ENCODE results near the gene COL4A4. TPM values are rescaled to one million over a fixed set of nuclear protein-coding genes. Genes with fewer than 3 reads are reported as not detected.

Gene COL4A4
- total RNA-seq, 2 donors from 2014 or later = 0.08 to 0.26 TPM

DNA sequence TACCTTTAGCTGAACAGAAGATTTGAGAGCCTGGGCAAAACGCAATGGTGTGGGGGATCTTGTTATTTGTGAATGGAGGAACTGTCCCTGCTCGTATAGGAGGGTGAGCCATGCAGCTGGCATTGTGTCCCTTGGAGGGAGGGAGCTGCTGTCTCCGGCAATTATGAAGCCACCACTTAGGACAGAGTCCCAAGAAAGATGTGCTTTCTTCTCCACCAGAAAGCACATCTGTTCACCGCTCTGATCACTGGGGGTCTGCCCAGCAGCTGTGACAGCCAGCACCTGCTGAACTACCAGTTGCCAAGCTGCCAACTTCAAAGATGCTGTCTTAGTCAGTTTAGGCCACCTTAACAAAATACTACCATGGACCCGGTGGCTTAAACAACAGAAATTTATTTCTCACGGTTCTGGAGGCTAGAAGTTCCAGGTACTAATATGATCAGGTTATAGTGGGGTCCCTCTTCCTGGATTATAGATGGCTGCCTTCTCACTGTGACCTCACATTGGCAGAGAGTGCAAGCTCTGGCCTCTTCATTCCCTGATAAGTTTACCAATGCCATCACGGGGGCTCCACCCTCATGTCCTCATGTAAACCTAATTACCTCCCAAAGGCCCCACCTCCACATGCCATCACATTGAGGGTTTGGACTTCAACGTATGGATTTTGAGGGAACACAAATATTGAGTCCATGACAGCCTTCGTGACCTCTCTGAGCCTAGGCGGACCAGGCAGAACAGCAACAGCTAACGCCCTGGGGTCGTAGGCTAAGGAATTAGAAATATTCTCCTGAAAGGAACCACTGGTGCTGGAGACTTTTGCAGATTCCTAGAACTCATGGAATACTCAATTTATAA is 179.9 kb downstream of the COL4A4 start:
- Mint-ChIP-seq H3K4me3 (no peak overlapping the region), H3K27me3 (no peaks in the 10 kb centered on the region), H3K4me1 (peaks cover 10% of the 10 kb centered on the region), H3K36me3 (ENCODE audit: low read depth) (peaks cover 3% of the 10 kb centered on the region), H3K27ac (peak overlapping the region; percentile 73), H3K9me3 (no peaks in the 10 kb centered on the region)
- no peak for ATAC-seq (replicated peaks)

DNA sequence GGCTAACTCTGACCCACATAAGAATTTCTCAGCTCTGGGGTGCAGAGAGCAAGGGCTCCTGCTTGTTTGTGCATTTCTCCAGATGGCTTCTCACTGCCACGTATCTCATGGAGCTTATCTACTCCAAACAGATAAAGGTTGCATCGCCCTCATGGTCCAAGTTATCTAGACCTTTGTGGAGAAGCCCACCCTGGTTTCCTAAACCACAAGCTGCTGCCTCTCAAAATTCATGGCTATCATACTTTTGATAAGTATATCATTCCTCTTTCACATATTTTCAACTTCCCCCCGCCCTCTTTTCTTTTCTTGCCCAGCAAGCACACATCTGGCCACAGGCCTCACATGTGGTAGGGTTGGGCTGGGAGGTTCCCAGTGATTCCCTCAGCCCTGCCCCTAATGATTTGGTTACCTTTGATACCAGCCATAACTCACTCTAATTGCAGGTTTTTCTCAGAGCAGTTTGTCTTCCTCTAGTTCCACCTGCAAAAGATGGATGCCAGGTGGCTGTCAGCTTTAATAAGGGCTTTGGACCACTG is 182.1 kb downstream of the COL4A4 start:
- Mint-ChIP-seq H3K9me3 (no peaks in the 10 kb centered on the region), H3K4me1 (peaks cover 15% of the 10 kb centered on the region), H3K36me3 (ENCODE audit: low read depth) (no peaks in the 10 kb centered on the region), H3K4me3 (no peak overlapping the region), H3K27ac (no peak overlapping the region), H3K27me3 (no peaks in the 10 kb centered on the region)
- no peak for ATAC-seq (replicated peaks)

DNA sequence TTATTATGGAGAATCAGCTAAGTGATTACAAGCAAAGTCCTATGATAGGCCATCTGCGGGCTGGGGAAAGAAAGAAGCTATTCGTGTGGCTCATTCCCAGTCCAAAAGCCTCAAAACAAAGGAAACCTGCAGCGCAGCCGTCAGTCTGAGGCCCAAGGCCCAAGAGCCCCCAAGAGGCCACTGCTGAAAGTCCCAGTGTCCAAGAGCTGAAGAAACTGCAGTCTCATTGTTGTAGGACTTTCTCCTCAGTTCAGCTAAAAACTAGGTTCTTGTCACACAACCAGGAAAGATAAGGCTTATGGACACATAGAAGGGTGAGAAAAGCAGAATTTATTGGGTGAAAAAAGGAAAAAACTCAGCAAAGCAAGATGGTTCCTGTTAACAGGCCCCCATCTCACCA is 185.0 kb downstream of the COL4A4 start:
- Mint-ChIP-seq H3K27me3 (no peaks in the 10 kb centered on the region), H3K4me3 (no peak overlapping the region), H3K27ac (peak overlapping the region; percentile 16), H3K9me3 (no peaks in the 10 kb centered on the region), H3K4me1 (peaks cover 10% of the 10 kb centered on the region), H3K36me3 (ENCODE audit: low read depth) (no peaks in the 10 kb centered on the region)
- no peak for ATAC-seq (replicated peaks)

DNA sequence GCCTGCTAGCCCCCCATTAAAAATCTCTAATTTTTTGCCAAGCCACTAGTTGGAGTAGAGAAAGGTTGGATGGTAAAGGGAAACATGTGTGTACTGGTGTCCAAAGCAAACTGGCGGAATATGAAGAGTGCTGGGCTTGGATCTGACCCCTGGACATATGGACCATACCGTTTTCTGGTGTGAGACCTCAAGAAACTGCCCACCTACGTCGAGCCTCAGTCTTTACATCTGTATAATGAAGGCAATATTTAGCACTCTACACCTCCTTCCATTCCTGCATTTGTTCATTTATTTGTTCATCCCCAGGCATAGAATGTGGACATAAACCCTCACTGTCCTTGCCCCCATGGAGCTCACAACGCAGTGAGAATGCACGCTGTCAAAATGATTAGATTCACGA is 185.7 kb downstream of the COL4A4 start:
- Mint-ChIP-seq H3K4me3 (no peak overlapping the region), H3K9me3 (no peaks in the 10 kb centered on the region), H3K4me1 (peaks cover 10% of the 10 kb centered on the region), H3K27me3 (no peaks in the 10 kb centered on the region), H3K36me3 (ENCODE audit: low read depth) (peaks cover 6% of the 10 kb centered on the region), H3K27ac (peak overlapping the region; percentile 16)
- no peak for ATAC-seq (replicated peaks)

DNA sequence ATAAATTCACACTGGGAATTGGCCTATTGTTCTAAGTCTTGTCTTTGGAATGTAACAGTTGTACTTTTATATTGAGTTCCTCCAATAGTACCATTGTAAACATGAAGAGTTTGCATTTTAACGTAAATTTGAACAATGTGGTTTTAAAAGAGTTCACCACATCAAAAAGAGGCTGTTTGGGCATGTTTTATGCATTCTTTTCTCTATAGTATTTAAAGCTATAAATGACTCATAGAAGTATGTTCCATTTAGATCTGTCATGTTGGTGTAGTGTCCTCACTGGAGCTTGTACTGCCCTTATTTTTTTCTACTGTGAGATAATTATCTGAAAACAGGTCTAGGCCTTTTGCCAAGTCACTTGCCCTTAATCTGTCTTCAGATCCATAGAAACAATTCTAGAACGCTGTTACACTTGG is 186.2 kb downstream of the COL4A4 start:
- no peaks in the 10 kb centered on the region for H3K27me3 Mint-ChIP-seq
- no peak overlapping the region for H3K4me3 Mint-ChIP-seq
- no peaks in the 10 kb centered on the region for H3K9me3 Mint-ChIP-seq
- ATAC-seq (replicated peaks) = no peak
- H3K4me1 Mint-ChIP-seq = peaks cover 10% of the 10 kb centered on the region
- no peak overlapping the region for H3K27ac Mint-ChIP-seq
- H3K36me3 Mint-ChIP-seq (ENCODE audit: low read depth) = peaks cover 11% of the 10 kb centered on the region

DNA sequence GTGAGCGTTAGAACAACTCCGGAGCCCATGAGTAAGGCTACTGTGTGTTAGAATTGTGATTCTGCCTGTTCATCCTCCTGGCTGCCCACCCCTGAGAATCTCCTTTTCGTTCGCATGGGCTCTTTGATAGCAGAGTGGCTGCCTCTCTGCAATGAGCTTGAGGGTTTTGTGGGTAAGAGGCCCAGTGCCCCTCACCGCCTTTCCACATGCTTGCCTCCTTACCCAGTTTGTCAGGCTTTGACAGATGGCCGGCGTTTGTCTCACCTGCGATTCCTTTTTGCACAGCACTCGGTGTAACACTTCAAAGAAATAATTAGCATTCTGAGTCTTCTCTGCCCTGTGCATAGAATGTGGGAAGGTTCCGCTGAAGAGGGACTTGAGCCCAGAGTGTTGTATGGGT is 190.2 kb downstream of the COL4A4 start:
- H3K27ac Mint-ChIP-seq = no peak overlapping the region
- no peak overlapping the region for H3K4me3 Mint-ChIP-seq
- peaks cover 11% of the 10 kb centered on the region for H3K36me3 Mint-ChIP-seq (ENCODE audit: low read depth)
- no peaks in the 10 kb centered on the region for H3K27me3 Mint-ChIP-seq
- H3K9me3 Mint-ChIP-seq = no peaks in the 10 kb centered on the region
- peaks cover 10% of the 10 kb centered on the region for H3K4me1 Mint-ChIP-seq
- ATAC-seq (replicated peaks) = no peak

DNA sequence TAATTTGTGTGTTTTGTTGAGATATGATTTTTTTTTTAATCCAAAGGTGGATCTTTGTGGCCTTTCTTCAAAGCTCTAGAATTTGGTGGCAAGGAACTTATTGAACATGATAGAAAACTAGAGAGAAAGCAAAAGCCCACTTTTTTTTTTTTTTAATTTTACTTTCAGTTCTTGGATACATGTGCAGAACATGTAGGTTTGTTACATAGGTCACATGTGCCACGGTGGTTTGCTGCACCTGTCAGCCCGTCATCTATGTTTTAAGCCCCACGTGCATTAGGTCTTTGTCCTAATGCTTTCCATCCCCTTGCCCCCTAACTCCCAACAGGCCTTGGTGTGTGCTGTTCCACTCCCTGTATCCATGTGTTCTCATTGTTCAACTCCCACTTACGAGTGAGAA is 192.2 kb downstream of the COL4A4 start:
- Mint-ChIP-seq H3K9me3 (no peaks in the 10 kb centered on the region), H3K4me3 (no peak overlapping the region), H3K27ac (no peak overlapping the region), H3K4me1 (peaks cover 4% of the 10 kb centered on the region), H3K36me3 (ENCODE audit: low read depth) (peaks cover 11% of the 10 kb centered on the region), H3K27me3 (no peaks in the 10 kb centered on the region)
- ATAC-seq (replicated peaks) = no peak

DNA sequence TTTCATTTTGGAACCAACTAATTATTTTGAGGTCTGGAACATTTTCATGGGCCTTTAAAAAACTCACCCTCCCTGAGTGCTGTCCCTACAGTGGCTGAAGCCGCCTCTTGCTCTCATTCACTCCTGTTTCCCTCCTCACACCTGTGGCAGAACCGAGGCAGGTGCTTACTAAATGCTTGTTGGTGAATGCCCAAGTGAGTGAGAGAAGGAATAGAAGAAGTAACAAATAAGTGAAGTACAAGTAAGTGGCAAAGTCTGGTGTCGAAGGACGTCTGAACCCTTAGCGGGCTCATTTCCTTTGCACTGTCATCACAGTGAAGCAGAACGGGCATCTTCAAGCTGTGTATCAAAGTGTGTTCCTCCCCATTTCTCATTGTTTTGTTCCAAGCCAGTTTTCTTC is 192.9 kb downstream of the COL4A4 start:
- H3K9me3 Mint-ChIP-seq = no peaks in the 10 kb centered on the region

DNA sequence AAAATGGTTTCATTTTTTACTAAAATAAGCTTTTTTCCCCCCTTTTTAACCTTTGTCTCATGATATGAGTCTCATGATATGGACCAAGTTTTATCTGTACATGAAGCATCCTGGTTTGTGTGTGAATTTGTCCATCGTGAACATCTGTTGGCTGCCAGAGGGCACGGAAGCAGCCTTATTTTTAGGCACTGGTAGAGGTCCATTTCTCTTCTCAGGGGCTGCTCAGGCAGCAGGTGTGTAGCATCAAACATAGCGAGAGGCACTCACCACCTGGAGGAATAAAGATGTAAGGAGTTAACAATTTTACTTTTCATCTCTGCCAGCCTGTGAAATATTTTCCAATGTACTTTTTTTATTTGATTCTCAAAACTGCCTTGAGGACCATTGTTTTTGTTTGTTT is 193.6 kb downstream of the COL4A4 start:
- ATAC-seq (replicated peaks) = no peak
- H3K9me3 Mint-ChIP-seq = no peaks in the 10 kb centered on the region
- H3K4me1 Mint-ChIP-seq = peaks cover 4% of the 10 kb centered on the region
- no peaks in the 10 kb centered on the region for H3K27me3 Mint-ChIP-seq
- peaks cover 11% of the 10 kb centered on the region for H3K36me3 Mint-ChIP-seq (ENCODE audit: low read depth)
- H3K4me3 Mint-ChIP-seq = no peak overlapping the region
- H3K27ac Mint-ChIP-seq = no peak overlapping the region

More for the DNA sequence above, 192.9 kb downstream of the COL4A4 start:
- Mint-ChIP-seq H3K27me3 (no peaks in the 10 kb centered on the region), H3K4me3 (no peak overlapping the region), H3K4me1 (peaks cover 4% of the 10 kb centered on the region), H3K36me3 (ENCODE audit: low read depth) (peaks cover 11% of the 10 kb centered on the region), H3K27ac (no peak overlapping the region)
- ATAC-seq (replicated peaks) = no peak

DNA sequence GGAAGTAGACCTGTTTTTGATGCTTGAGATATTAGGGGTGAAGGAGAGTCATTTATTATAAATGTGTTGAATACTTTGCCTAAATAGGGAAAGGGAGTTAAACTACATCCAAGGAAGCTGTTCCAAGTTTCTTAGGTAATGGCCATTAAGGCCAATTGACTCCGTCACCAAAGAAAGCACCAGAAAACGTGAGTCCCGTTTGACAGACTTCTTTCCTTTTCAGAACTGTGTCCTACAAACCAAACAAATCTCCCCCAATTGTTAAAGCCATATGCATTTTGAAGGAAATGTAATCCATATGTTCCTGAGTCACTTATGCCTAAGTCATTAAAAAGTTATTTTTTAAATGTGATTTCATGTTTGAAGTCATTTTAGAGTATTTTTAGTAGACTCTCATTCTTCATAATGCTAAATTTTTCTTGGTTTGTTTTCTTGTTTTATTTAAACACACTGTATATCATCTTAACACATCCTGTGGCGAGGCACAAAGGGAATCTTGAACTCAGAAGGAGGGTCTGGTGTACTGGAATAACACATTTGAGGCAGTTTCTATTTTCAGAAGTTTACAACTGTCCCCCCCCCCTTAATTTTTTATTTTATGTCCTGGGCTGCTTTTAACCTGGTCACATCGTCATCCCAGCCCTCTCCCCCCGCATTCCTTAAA is 194.5 kb downstream of the COL4A4 start:
- ATAC-seq (replicated peaks) = no peak
- H3K9me3 Mint-ChIP-seq = no peaks in the 10 kb centered on the region
- H3K4me1 Mint-ChIP-seq = peaks cover 4% of the 10 kb centered on the region
- no peaks in the 10 kb centered on the region for H3K27me3 Mint-ChIP-seq
- no peak overlapping the region for H3K27ac Mint-ChIP-seq
- no peak overlapping the region for H3K4me3 Mint-ChIP-seq
- peaks cover 11% of the 10 kb centered on the region for H3K36me3 Mint-ChIP-seq (ENCODE audit: low read depth)

DNA sequence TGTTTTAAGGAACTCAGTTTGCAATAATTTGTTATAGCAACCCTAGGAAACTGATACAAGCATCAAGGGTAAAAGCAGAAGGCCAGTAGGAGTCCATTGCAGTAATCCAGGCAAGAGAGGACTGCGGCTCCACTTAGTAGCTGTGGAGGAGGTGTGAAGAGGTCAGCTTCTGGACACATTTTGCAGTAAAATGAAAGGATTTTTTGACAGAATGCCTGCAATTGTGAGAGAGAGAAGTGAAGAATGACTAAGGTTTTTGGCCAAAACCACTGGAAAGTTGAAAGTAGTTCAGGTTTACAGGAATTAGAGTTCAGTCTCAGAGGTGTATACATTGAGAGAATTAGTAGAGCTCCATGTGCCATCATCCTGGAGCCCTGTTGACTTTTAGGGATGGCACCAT is 198.6 kb downstream of the COL4A4 start:
- H3K27me3 Mint-ChIP-seq = no peaks in the 10 kb centered on the region
- H3K9me3 Mint-ChIP-seq = no peaks in the 10 kb centered on the region
- ATAC-seq (replicated peaks) = no peak
- no peak overlapping the region for H3K4me3 Mint-ChIP-seq
- H3K36me3 Mint-ChIP-seq (ENCODE audit: low read depth) = peaks cover 7% of the 10 kb centered on the region
- H3K27ac Mint-ChIP-seq = no peak overlapping the region
- peaks cover 4% of the 10 kb centered on the region for H3K4me1 Mint-ChIP-seq

DNA sequence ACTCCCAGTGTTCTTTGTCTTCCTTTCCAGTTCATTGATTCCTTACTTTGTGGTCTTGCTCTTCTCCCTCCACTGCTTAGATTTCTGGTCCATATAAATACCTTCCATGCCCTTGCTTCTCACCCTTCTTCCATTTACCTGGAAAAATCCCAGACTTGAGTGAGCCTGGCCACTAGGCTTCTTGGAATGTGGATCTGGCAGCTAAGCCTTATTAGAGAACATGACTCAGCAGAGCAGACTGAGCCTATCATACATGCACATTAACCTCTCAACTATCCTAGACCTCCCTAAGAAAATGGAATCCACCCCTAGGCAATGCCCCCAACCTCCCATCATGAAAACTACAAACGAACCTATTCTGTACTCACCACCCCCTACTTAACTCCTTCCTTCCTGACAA is 200.5 kb downstream of the COL4A4 start:
- ATAC-seq (replicated peaks) = no peak
- H3K4me1 Mint-ChIP-seq = no peaks in the 10 kb centered on the region
- no peak overlapping the region for H3K27ac Mint-ChIP-seq
- H3K4me3 Mint-ChIP-seq = no peak overlapping the region
- no peaks in the 10 kb centered on the region for H3K9me3 Mint-ChIP-seq
- peaks cover 7% of the 10 kb centered on the region for H3K36me3 Mint-ChIP-seq (ENCODE audit: low read depth)
- H3K27me3 Mint-ChIP-seq = no peaks in the 10 kb centered on the region

DNA sequence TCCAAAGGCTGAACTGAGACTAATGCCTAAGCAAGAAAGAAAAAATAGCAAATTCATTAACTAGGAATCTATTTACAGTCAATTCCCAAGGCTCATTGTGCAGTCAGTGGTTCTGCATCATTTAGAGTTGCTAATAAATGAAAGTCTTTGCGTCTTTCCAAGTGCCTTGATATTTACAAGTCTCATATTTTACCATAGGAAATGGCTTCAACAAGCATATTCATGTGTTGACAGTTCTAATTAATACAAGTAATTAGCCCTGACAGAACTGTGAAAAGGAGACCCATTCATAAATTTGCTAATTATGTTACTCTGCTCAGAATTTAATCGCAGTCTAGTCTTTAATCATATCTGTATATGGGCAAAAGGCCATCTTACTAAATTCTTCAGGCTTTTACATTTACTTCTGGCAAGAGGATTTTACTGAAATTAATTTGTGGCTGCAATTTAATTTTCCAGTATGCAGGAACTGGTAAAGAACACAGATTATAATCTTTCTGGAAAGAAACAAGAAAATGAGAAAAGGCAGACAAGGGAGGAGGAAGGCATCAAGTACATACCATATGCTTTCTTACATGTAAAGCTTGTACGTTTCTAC is 201.7 kb downstream of the COL4A4 start:
- Mint-ChIP-seq H3K9me3 (peaks cover 2% of the 10 kb centered on the region), H3K27ac (no peak overlapping the region), H3K4me1 (no peaks in the 10 kb centered on the region), H3K4me3 (no peak overlapping the region), H3K27me3 (no peaks in the 10 kb centered on the region), H3K36me3 (ENCODE audit: low read depth) (peaks cover 11% of the 10 kb centered on the region)
- no peak for ATAC-seq (replicated peaks)

DNA sequence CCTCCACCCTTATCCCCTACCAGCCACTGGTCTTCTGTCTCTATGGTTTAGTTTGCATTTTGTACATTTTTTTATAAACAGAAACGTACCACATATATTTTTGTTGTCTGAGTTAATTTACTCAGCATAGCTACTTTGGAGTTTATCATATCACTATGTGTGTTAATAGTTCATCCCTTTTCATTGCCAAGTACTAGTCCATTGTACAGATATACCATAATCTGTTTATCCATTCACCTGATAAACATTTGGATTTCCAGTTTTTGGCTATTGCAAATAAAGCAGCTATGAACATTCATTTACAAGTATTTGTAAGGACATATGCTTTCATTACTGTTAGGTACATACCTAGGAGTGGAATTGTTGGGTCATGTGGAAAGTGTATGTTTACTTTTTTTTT is 204.6 kb downstream of the COL4A4 start:
- H3K4me1 Mint-ChIP-seq = no peaks in the 10 kb centered on the region
- H3K36me3 Mint-ChIP-seq (ENCODE audit: low read depth) = peaks cover 20% of the 10 kb centered on the region
- no peak overlapping the region for H3K27ac Mint-ChIP-seq
- no peak overlapping the region for H3K4me3 Mint-ChIP-seq
- H3K9me3 Mint-ChIP-seq = peaks cover 9% of the 10 kb centered on the region
- no peaks in the 10 kb centered on the region for H3K27me3 Mint-ChIP-seq
- ATAC-seq (replicated peaks) = no peak

DNA sequence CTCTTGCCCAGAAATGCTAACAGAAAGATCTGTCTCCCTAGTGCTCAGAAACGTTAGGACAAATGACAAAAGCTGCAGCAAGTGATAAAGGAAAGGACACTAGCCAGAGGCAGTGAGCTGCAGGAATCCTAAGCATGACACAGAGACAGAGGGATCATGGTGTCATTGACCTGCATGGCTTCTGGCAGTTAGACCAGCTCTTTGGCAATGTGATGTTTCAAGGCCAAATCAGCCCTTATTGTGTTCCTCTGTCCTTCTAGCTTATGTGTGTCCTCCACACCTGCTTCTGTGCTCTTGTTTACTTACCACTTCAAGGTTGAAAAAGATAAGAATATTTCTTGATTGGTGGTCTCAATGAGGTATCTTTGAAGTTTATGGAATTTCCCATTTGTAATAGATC is 207.3 kb downstream of the COL4A4 start:
- Mint-ChIP-seq H3K27ac (no peak overlapping the region), H3K9me3 (peaks cover 9% of the 10 kb centered on the region), H3K4me1 (no peaks in the 10 kb centered on the region), H3K27me3 (no peaks in the 10 kb centered on the region), H3K4me3 (no peak overlapping the region), H3K36me3 (ENCODE audit: low read depth) (peaks cover 22% of the 10 kb centered on the region)
- ATAC-seq (replicated peaks) = no peak

Measured in activated T-helper 17 cell treated with anti-CD3 and anti-CD28 coated beads, Interleukin-2, amount 50 U/mL, for 72 hours (primary cell).